ENCODE measurements around the gene KCNQ1.

DNA sequence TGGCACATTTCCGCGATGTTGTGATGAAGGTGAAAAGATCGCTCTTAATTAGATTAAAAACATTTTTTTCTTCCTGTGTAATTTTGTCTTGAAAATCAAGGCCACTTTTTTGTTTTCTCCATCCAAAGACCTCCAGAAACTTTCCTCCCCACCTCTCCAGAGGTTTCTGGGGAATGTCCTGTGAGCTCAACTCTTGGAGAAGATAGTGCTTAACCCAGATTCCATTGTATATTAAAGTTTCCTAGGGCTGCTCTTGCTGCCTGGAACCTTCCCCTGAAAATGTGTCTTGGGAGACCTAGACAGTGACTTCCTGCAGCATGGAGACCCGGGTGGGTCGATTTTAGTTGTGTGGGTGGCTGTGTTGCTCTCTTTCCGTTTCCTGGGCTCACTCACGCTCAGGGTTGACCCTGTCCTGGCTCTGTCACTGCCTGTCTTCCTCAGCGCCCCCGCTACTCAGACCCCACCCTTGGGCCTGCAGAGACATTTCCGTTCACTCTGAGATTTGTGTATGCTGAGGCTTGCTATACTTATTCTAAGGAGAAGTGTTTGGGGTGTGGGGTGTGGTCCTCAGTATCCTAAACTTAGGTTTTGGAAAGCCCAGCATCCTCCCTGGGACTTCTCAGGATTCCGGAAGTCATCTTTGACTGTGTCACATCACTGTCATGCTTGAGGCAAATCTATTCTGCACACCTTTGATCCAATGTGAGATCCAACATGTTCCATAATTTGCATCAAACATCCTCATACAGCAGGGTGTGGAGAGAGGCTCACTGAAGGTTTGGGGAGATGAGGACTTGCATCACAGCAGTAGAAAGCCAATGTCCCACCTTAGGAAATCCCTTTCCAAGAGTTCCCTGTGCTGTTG lies 207.8 kb downstream of the KCNQ1 start:
- TF ChIP-seq CTCF (IDR thresholded peaks at IDR 0.05), result no peak
- TF ChIP-seq MAX (IDR thresholded peaks at IDR 0.05; ENCODE audit: low read depth), result no peak
- TF ChIP-seq, protein P1, sequence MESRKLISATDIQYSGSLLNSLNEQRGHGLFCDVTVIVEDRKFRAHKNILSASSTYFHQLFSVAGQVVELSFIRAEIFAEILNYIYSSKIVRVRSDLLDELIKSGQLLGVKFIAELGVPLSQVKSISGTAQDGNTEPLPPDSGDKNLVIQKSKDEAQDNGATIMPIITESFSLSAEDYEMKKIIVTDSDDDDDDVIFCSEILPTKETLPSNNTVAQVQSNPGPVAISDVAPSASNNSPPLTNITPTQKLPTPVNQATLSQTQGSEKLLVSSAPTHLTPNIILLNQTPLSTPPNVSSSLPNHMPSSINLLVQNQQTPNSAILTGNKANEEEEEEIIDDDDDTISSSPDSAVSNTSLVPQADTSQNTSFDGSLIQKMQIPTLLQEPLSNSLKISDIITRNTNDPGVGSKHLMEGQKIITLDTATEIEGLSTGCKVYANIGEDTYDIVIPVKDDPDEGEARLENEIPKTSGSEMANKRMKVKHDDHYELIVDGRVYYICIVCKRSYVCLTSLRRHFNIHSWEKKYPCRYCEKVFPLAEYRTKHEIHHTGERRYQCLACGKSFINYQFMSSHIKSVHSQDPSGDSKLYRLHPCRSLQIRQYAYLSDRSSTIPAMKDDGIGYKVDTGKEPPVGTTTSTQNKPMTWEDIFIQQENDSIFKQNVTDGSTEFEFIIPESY (IDR thresholded peaks at IDR 0.05; ENCODE audit: borderline replicate concordance, low read depth), result no peak
- no peak for TF ChIP-seq RFX5 (IDR thresholded peaks at IDR 0.05; ENCODE audit: low read length)
- TF ChIP-seq, protein P2, sequence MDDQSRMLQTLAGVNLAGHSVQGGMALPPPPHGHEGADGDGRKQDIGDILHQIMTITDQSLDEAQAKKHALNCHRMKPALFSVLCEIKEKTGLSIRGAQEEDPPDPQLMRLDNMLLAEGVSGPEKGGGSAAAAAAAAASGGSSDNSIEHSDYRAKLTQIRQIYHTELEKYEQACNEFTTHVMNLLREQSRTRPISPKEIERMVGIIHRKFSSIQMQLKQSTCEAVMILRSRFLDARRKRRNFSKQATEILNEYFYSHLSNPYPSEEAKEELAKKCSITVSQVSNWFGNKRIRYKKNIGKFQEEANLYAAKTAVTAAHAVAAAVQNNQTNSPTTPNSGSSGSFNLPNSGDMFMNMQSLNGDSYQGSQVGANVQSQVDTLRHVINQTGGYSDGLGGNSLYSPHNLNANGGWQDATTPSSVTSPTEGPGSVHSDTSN (IDR thresholded peaks at IDR 0.05), result no peak
- no peak for TF ChIP-seq GABPA (IDR thresholded peaks at IDR 0.05; ENCODE audit: low read depth)
- no peak for TF ChIP-seq RAD21 (IDR thresholded peaks at IDR 0.05; ENCODE audit: low read length)
- no peak for TF ChIP-seq REST (IDR thresholded peaks at IDR 0.05; ENCODE audit: low read depth, low read length)

All from SK-N-SH (cell line).